Measurements from ENCODE around the gene KCNA10.

DNA sequence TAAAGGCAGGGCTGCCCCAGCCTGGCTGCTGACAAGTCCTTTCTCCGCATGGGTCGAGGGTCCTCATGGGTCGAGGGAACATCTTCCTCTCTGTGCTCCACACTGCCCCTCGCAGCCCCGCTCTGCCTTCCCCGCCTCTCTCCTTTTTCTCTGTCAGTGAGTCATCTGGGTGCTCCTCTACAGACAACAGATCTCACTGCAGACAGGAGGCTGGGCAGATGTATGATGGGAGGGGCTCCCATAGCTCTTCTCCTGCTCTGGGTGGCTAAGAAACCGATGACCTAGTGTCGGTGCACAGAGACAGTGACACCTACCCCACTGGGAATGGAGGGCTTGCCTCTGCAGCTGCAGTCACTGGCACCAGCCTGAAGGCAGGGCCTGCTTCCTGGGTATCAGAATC lies 5.5 kb downstream of the KCNA10 start:
- TF ChIP-seq ZNF780A (CRISPR knock-in tag; IDR thresholded peaks at IDR 0.05) (no peak), EEA1 (CRISPR knock-in tag; IDR thresholded peaks at IDR 0.05; ENCODE audit: borderline replicate concordance) (no peak), NR1H2 (CRISPR knock-in tag; IDR thresholded peaks at IDR 0.05; ENCODE audit: borderline replicate concordance, low read depth) (no peak), EP300 (IDR thresholded peaks at IDR 0.05; ENCODE audit: low read depth in 2 of 2, low read length in 2 of 2) (no peak), EP300 (CRISPR knock-in tag; IDR thresholded peaks at IDR 0.05; ENCODE audit: borderline replicate concordance) (no peak), ZNF720 (CRISPR knock-in tag; IDR thresholded peaks at IDR 0.05) (no peak), XRCC5 (optimal IDR thresholded peaks at IDR 0.05; ENCODE audit: low read length) (no peak), MAX (IDR thresholded peaks at IDR 0.05) (no peak), POLR2AphosphoS2 (IDR thresholded peaks at IDR 0.05; ENCODE audit: low read depth, low read length) (no peak), REST (IDR thresholded peaks at IDR 0.05; ENCODE audit: borderline replicate concordance in 1 of 2, low read depth in 1 of 2, low read length in 2 of 2) (no peak), SPEN (CRISPR knock-in tag; IDR thresholded peaks at IDR 0.05; ENCODE audit: low read depth) (no peak), TAF1 (CRISPR knock-in tag; IDR thresholded peaks at IDR 0.05) (no peak)
- TF ChIP-seq, protein P1, sequence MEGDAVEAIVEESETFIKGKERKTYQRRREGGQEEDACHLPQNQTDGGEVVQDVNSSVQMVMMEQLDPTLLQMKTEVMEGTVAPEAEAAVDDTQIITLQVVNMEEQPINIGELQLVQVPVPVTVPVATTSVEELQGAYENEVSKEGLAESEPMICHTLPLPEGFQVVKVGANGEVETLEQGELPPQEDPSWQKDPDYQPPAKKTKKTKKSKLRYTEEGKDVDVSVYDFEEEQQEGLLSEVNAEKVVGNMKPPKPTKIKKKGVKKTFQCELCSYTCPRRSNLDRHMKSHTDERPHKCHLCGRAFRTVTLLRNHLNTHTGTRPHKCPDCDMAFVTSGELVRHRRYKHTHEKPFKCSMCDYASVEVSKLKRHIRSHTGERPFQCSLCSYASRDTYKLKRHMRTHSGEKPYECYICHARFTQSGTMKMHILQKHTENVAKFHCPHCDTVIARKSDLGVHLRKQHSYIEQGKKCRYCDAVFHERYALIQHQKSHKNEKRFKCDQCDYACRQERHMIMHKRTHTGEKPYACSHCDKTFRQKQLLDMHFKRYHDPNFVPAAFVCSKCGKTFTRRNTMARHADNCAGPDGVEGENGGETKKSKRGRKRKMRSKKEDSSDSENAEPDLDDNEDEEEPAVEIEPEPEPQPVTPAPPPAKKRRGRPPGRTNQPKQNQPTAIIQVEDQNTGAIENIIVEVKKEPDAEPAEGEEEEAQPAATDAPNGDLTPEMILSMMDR (CRISPR knock-in tag; IDR thresholded peaks at IDR 0.05), result no peak

Measured in HepG2 (cell line).